ENCODE results near the gene LRRC8E.

Gene LRRC8E

DNA sequence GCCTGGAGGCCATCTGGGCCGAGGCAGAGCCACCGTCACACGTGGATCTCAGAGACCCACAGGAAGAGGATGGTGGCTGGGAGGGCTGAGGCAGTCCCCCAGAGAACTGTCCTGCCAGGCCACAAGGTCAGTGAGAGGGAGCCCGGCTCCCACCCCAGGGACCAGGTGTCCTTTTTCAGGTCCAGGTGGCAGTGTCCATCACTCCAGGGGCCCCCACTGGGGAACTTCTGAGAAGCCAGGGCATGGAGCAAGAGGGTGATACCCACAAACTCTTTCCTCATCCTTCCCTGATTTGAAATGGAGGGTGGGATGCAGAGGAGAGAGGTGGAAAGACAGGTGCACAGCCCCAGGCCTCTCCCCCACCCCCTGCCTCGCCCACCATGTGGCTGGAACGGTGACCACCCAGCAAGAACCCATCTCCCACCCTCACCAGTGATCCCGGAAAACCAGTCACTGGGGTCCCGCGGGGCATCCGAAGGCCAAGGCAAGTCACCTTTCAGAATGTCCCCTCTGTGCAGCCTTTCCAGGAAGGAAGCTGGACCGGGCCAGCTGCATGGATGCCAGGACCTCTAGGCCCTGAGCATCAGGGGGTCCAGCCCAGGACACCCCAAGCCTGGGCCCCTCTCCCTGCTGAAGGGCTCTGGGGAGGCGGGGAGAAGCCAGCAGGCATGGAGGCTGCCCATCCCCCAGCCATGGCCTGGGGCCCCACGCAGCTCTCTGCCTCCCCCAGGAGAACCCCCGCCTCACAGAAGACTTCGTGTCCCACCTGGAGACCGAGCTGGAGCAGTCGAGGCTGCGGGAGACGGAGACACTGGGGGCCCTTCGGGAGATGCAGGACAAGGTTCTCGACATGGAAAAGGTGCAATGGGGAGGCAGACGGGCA, 28.2 kb upstream of the LRRC8E start:
- DNase-seq (ENCODE audit: low read depth, low spot score) = no peak
- no peak overlapping the region for H3K4me3 ChIP-seq (ENCODE audit: low read depth, low read length)
- TF ChIP-seq, protein P1, sequence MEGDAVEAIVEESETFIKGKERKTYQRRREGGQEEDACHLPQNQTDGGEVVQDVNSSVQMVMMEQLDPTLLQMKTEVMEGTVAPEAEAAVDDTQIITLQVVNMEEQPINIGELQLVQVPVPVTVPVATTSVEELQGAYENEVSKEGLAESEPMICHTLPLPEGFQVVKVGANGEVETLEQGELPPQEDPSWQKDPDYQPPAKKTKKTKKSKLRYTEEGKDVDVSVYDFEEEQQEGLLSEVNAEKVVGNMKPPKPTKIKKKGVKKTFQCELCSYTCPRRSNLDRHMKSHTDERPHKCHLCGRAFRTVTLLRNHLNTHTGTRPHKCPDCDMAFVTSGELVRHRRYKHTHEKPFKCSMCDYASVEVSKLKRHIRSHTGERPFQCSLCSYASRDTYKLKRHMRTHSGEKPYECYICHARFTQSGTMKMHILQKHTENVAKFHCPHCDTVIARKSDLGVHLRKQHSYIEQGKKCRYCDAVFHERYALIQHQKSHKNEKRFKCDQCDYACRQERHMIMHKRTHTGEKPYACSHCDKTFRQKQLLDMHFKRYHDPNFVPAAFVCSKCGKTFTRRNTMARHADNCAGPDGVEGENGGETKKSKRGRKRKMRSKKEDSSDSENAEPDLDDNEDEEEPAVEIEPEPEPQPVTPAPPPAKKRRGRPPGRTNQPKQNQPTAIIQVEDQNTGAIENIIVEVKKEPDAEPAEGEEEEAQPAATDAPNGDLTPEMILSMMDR (IDR thresholded peaks at IDR 0.05; ENCODE audit: low read depth, low read length) = no peak
- in situ Hi-C loops (cut with HindIII; ENCODE audit: low sequenced_read_pairs) = no loop called here

GRCh38 chr19:7860714-7861618, 27.3 kb upstream of the LRRC8E start:
- no peak overlapping the region for H3K4me3 ChIP-seq (ENCODE audit: low read depth, low read length)
- in situ Hi-C loops (cut with HindIII; ENCODE audit: low sequenced_read_pairs) = no loop called here
- TF ChIP-seq, protein P1 (IDR thresholded peaks at IDR 0.05; ENCODE audit: low read depth, low read length) = no peak
- no peak for DNase-seq (ENCODE audit: low read depth, low spot score)

DNA sequence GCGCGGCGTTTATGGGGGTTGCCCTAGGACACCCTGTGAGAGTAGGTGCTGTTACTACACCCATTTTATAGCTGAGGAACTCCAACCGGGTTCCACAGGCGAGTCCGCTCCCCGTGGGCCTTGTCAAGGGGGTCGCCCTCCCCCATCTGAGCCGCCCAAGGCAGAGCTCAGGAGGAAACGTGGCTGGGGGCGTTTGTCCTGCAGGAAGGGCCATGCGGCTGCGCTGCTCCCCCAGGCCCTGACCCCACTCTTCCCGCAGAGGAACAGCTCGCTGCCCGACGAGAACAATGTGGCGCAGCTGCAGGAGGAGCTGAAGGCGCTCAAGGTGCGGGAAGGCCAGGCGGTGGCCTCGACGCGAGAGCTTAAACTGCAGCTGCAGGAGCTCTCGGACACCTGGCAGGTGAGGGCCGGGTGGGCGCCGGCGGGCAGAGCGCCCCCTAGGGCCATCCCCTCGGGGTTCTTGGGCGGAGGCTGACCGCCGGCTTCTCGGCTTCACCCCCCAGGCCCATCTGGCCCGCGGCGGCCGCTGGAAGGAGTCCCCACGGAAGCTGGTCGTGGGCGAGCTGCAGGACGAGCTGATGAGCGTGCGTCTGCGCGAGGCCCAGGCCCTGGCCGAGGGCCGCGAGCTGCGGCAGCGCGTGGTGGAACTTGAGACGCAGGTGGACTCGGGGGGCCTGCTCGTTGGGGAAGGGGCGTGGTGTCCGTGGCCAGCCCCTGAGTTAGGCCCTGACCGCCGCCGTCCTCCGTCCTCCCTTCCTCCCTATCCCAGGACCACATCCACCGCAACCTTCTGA, 26.5 kb upstream of the LRRC8E start:
- in situ Hi-C loops (cut with HindIII; ENCODE audit: low sequenced_read_pairs) = no loop called here
- no peak overlapping the region for H3K4me3 ChIP-seq (ENCODE audit: low read depth, low read length)
- no peak for DNase-seq (ENCODE audit: low read depth, low spot score)
- TF ChIP-seq, protein P1 (IDR thresholded peaks at IDR 0.05; ENCODE audit: low read depth, low read length) = peak; percentile 23

- peak; percentile 55 for DNase-seq (ENCODE audit: low read depth, low spot score)
- H3K4me3 ChIP-seq (ENCODE audit: low read depth, low read length) = no peak overlapping the region
- in situ Hi-C loops (cut with HindIII; ENCODE audit: low sequenced_read_pairs) = no loop called here
- TF ChIP-seq, protein P1 (IDR thresholded peaks at IDR 0.05; ENCODE audit: low read depth, low read length) = no peak
Observed at GRCh38 chr19:7862413-7862951, 25.8 kb upstream of the LRRC8E start.

DNA sequence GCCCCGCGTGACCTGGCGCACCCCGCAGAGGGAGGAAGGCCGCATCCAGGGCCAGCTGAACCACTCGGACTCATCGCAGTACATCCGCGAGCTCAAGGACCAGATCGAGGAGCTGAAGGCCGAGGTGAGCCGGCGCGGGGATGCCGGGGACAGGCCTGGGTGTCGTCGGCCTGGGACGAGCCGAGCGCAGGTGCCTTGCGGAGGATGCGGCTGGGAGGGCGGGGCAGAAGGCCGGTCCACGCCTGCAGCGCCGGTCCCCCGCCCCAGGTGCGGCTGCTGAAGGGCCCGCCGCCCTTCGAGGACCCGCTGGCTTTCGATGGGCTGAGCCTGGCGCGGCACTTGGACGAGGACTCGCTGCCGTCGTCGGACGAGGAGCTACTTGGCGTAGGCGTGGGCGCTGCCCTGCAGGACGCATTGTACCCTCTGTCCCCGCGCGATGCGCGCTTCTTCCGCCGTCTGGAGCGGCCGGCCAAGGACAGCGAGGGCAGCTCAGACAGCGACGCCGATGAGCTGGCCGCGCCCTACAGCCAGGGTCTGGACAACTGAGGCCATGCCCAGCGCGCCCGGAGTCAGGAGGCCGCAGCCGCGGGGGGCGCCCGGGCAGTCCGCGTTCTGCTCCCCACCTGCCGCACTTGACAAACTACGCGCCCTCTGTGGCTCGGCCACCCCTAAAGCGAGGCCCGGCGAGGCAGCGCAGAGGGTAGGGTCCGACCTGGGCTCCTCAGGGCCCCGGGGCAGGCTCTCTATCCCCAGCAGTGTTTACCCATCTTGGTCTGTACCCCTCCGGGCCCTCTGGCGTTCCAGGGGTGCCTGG, 24.9 kb upstream of the LRRC8E start:
- no peak overlapping the region for H3K4me3 ChIP-seq (ENCODE audit: low read depth, low read length)

More for the DNA sequence above, 24.9 kb upstream of the LRRC8E start:
- TF ChIP-seq, protein P1 (IDR thresholded peaks at IDR 0.05; ENCODE audit: low read depth, low read length) = no peak
- DNase-seq (ENCODE audit: low read depth, low spot score) = no peak
- in situ Hi-C loops (cut with HindIII; ENCODE audit: low sequenced_read_pairs) = no loop called here

Measured in astrocyte of the spinal cord (primary cell).